Fibroblast of skin of right quadriceps (primary cell): Measurements from ENCODE around the gene LHFPL6.

Source experiments
- DNase-seq: peaks from one replicate; pipeline ENCODE4 v3.0.0-alpha.2; 2013

LHFPL6 gene

DNA sequence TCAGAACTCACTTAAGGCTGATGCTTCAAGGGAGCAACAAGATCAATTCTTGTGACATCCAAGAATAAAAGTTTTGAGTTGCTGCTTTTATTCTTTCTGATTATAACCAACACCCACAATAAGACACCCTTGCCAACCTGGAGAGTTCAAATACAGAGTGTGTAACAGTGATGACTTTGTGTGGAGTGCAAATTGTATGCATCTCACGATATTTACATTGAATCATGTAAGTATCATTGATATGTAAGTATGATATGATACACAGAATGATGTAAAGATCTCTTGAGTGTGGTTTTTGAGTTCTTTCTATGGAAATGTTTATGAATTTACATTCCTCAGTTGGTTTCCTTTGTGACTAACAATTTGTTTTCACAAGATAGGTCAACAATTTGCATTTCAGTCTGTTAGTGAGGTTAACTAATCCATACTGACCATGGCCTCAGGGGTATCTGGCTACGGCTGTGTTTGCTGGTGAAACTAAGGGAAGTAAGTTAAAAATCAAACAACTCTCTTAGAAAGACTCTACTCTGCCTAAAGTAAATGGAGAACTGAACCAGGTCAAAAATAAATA is 12.4 kb downstream of the LHFPL6 start:
- no peak for DNase-seq

DNA sequence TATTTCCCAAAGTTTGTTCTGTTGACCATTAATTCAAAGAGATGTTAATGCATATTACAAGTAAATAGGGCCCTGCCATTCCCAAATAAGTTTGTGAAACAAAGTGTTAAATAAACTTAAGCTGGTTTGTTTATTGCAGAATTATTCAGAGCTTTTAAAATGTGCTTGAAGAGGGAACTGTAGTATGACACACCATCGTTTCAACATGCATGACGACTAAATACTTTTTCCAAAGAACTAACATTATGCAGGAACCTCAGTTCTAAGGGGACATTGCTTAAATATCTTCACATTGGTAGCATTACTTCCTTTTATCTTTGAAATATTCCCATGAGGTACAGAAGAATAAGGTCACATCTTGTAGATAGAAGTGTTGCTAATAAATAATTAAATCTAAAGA is 14.6 kb downstream of the LHFPL6 start:
- no peak for DNase-seq

DNA sequence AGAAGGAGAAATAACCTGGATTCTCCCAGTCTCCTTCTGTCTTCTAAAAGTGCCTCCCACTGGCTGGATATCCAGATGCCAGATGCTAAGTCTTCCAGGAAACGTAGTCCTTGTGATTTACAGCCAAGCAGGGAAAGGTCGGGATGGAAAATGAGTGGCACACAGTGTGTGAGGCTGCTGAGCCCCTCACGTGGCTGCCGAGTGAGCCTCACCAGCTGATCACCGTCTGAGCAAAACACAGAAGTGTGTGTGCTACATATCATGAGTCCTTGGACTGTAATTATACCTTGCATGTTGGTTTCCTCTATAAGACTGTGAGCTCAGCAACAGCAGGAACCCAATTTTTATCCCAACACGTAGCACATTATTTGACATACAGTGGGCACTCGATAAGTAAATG is 15.1 kb downstream of the LHFPL6 start:
- no peak for DNase-seq

DNA sequence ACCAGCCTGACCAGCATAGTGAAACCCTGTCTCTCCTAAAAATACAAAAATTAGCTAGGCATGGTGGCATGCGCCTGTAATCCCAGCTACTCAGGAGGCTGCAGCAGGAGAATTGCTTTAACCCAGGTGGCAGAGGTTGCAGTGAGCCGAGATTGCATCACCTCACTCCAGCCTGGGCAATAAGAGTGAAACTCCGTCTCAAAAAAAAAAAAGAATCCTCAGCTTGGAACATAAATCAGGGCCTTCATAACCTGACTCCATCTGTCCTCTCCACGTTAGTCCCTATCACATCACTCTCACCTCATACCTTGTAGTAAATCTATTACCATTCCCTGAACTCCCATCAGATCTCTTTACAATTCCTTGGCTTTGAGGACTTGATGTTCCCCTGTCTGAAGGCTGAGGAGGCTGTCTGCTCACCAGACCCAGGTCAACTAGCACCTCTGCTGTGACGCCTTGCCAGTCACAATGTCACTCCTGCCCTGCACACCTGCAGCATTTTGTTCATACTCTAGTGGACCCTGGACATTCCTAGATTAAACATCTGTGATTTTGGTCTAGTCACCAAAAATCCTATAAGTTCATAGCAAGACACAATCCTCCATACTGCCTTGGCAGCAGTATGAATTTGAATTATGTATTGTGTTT is 15.9 kb downstream of the LHFPL6 start:
- DNase-seq, result no peak

DNA sequence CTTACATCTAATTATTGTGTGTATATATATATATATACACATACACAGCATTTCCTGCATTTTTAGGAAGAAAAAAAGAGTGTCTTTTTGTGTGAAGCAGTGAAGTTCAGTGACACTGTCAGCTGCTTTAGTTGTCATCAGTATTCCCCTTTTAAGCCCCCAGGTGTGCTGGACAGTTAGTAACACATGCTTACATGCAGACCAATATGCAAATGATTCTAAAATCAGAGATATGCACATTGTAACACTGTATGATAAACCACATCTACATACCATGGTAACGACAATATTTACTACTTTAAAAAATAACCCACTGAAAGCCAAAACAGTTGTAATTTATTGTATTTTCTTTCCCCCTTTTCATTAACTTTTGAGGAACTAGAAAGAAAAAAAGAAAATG is 16.8 kb downstream of the LHFPL6 start:
- no peak for DNase-seq

DNA sequence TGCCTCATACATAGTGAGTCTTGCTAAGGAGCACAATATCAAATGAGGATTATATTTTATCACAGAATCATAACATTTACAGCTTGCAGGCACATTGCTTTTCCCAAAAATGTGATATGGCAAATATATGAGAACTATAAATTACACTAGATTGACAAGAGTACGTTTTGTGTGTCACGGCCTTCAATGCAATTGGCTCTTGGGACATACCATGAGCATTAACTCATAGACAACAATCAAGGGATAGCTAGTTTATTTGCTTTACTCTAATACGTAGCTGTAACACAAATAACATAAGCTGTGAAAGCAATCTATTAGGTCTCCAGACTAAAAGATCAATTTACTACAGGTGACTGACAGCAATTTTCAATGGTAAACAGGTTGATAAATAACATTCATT is 17.8 kb downstream of the LHFPL6 start:
- no peak for DNase-seq

DNA sequence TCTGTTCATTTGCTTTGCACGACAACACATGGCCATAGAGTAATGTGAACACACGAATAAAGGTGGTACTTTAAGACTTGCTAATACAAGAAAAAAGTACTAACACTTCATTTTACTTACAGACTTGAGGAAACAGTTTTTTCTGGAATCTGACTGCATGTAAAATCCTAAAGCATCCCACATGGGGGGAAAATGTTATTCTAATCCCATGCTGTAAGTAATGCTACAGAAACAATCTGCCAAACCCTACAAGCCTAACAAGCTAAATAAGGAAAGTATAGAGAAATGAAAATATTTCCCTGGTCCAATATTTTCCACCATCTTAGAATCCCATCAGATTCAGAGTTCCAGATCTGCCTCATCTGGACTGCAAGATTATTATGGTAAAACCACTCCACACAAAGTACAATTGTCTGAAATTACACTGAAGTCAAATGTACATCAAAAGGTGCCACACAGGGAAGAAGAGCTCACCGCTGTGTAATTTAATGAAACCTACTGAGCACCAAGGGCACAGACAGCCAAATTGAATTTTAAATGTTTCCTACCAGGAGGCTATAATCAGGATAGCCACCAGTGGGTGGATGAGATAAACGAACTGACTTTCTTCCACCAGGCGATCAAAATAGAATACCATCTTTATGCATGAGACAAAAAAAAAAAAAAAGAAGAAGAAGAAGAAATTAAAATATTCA is 22.0 kb downstream of the LHFPL6 start:
- no peak for DNase-seq

DNA sequence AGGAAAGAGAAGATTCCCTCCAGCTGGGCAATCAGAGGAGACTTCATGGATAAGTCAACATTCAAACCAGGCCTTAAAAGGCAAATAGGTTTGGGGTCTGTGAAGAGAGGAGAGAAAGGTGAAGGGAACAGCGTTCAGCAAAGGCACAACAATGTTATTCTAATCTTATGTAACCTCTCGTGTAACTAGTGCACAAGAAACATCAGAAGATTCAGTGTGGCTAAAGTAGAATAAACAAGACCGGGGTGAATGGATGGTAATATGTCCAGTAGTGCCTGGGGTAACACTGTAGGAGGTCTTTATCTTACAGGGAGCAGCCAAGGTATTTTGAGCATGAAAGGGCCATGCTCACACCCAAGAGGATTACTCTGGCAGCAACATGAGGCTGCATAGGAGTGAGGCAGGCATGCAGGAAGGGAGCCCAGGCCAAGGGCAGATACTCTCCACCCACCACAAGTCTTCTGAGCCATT is 24.1 kb downstream of the LHFPL6 start:
- no peak for DNase-seq

DNA sequence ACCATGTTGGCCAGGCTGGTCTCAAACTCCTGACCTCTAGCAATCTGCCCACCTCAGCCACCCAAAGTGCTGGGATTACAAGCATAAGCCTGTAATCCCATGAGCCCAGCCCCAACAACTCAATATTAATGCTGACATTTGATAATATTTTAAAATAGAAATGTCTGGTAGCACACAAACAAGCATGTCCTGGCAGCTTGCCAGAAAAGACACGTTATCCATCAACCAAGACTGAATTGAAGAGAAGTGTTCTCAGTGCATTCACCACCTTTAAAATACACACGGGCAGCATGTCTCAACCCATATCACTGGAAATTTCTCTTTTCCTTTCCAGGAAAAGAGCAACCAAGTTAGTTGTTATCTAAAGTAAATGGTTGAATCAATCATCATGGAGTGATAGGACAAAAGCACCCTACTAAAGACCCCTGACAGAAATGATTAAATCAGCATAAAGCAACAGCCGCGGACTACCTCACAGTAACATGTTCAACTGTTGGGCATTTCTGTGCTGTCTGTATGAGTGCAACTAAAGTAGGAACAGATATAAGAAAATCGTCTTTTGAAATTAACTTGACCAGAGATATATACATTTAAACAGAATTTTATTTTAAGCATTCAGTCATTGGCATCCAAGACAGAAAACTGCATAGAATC is 25.0 kb downstream of the LHFPL6 start:
- DNase-seq, result no peak

DNA sequence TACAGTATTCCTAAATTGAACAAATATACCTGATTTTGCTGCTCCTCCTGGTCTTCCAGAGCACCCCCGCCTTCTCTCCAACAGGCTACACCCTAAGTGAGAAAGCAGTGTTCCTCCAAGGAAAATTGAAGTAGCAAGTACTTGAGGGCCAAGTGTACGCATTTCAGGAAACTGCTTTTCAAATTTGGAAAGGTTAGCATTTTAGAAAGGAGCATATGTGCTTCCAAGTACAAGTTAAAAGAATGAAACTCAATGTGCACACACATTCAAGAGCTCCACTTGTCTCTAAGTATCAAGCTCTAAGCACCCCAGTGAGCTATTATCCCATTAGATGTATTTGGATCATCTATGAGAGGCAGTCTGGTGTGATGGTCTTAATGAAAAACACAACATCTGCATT is 25.8 kb downstream of the LHFPL6 start:
- DNase-seq, result no peak

DNA sequence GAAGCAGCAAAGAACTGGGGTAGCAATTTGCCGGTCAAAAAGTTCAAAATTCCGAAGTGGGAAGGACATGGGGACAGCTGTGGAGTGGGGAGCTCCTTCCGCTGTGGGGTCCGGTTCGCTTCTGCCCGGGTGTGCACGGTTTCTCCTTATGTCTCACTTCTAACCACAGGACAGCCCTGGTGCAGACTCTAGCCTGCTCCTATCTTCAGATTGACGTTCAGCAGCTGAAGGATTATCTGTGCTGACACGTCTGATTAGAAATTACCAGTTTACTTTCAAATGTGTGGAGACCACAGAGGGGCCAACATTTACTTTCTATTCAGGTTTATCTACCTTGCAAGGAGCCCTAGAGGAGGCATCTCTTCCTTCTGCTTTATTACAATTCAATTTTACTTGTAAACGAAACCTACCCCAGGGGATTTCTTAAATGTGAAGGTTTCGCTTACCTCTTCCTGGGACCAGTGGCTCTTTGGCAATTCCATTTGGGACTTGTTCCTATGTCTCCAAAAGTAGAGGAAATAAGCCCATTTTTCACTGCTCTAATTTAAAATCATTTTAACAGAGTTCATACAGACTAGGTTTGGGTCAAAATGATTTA is 27.3 kb downstream of the LHFPL6 start:
- DNase-seq, result no peak

DNA sequence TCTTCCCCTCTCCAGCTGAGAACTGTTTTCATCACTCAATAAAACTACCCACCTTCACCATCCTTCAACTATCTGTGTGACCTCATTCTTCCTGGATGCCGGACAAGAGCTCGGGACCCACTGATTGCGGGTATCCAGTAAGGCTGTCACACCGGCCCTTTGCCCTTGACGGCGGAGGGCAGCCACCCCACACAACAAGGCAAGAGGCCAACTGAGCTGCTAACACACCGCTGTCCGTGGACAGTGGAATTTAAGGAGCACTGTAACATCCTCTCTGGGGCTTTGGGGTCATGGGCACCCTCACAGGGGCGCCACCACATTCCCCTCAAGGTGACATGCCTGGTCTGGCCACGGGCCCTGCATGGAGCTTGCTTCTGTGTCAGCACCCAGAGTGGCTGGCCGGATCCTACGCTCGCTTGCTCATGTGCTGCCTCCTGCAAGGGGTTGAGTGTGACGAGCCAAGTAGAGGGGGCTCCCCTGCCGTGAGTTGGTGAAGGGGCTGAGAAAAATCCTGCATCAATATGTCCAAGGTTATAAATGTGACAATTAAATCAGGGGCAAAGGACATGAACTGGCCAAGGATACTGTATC is 31.4 kb downstream of the LHFPL6 start:
- DNase-seq, result no peak

DNA sequence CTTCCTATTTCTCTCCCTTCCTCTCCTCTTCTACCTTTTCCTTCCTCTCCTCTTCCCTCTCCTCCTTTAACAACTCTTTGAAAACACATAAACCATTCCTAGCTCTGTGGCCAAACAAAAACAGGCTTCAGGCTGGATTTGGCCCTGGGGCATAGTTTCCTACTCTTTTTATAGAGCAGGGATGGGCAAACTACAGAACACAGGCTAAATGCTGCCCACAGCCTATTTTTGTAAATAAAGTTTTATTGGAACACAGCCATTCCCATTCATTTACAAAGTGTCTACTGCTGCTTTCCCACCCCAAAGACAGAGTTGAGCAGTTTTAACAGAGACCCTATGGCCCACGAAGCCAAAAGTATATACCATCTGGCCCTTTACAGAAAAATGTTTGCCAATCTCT is 35.4 kb downstream of the LHFPL6 start:
- DNase-seq, result no peak

DNA sequence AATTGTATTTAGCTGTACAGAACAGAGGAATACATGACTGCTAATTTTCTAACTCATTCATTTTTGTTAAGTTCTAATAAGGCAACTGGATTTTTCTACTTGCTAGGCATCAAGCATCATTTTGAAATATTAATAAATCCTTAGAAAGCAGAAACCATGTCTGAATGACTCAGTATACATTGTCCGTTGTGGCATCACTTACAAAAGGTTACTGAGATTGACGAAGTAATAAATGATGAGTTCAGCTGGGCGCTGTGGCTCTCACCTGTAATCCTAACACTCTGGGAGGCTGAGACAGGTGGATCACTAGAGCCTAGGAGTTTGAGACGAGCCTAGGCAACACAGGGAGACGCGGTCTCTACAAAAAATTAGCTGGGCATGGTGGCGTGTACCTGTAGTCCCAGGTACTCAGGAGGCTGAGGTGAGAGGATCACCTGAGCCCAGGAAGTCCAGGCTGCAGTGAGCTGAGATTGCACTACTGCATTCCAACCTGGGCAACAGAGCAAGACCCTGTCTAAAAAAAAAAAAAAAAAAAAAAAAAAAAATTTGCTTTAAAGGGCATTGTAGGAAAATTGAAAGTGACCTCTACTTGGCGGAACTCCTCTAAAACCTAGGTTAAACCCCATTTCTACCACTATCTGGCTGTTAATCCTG is 36.6 kb downstream of the LHFPL6 start:
- DNase-seq, result no peak

DNA sequence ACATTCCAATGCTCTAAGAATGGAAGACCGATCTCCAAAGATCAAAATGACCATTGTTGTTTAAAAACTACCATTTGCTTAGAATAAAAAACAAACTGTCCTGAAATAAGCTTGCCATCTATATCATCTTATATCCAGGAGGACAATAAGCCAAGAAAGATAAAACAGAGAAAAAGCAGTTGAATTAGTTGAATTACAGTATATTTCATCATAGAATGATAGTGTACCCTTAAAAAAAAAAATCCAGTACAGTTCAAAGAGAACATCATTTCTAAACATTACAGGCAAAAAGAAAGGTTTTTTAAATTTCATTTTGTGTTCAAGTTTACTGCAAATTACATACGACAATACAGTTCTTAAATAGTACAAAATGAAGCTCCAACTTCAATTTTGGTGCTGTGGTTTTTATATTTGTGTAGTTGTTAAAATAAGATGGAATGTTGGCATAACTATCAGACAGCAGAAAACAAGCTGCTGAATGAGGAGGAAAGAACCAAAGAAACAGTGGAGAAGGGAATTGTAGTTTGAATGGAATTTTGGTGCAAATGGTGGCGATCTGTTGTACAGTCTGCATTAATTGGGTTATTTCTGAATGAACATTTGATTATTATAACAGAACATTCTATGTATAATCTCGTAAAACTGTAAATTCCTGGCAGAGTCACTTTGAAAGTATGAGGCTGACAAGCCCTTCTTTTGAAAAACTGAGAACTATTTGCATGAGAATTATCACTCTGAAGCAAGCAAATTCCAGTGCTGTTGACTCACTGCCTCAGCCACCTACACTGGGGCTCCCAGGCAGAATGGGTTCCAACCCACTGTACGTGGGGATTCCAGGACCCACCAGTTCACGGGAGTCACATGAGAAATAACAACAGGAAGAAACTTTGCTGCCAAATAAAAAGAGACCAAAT is 37.7 kb downstream of the LHFPL6 start:
- peak; percentile 96 for DNase-seq

DNA sequence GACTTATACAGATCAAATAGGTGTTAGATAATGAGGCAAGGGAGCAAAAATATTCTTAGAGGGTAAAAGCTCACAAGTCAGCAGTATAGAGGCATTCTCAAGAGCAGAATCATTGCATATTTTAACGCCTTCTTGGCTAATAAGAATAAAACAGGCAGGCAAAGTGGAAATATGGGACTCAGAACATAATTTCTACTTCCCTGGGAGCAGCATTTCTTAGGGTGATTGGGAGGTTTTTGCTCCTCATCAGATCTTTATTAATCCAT is 39.6 kb downstream of the LHFPL6 start:
- DNase-seq, result peak; percentile 34

DNA sequence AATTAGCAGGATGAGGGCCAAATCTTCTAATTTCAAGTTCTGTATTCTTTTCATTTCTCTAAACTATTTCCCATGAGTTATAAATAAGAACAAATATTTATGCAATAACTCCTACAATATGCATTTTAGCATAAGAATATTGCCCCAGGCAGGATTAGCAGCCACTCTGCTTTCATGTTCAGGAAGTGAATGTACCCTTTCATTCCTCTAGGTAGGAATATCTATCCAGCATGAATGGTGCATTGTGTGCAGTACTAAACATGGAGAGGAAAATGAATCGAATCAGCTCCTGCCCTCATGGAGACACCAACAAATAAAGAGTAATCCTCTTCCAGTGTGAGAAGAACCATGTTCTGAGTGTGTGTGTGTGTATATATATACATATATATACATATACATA is 41.0 kb downstream of the LHFPL6 start:
- no peak for DNase-seq

DNA sequence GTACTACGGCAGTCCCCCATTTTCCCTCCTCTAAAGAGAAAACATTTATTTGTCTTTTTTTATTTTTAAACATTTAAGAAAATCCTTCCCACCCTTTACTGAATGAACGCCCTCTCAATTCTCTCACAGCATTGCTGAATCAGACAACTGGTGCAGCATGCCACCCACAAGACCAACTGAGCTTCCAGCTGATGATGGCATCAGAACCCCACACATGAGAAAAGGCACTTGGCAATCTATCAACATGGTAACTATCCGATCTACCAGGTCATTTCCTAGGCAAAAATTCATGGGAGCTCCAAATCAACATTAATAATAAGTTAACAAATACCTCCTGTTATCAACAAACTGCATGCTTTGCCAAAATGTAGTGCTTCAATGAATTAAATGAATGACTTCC is 43.1 kb downstream of the LHFPL6 start:
- DNase-seq, result no peak

DNA sequence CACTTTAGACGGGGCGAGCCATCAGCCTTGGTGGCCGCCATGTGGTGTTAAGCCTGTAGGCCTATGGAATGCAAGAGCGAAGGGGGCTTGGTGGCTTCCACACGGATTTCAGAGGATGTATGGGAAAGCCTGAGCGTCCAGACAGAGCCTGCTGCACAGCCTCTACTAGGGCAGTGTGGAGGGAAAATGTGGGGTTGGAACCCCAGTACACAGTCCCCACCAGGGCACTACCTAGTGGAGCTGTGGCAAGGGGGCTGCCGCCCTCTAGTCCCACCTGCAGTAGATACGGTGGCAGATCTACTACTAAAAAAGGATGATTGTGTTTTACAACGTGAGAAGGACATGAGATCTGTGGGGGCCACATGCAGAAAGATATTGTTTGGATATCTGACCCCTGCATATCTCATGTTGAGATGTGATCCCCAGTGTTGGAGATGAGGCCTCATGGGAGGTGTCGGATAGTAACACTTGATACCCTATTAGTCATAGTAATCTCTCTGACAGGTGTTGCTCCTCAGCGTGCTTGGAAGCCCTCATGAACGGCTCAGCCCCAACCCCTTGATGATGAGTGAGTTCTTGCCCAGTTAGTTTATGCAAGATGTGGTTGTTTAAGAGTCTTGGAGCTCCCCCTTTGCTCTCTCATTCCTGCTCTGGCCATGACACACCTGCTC is 45.6 kb downstream of the LHFPL6 start:
- DNase-seq, result no peak

DNA sequence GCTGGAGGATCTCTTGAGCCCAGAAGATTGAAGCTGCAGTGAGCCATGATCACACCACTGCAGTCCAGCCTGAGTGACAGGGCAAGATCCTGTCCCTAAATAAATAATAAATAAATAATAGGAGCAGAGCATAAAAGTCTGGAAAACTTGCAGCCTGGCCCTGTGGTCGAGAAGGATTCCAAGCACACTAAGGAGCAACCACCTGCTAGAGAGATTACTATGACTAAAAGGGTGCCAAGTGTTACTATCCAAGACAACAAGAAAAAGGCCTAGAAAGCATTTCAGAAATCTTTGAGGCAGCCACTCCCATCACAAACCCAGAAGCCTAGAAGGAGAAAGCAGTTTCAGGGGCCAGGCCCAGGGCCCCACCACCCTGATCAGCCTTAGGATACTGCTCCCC is 46.1 kb downstream of the LHFPL6 start:
- DNase-seq, result no peak

DNA sequence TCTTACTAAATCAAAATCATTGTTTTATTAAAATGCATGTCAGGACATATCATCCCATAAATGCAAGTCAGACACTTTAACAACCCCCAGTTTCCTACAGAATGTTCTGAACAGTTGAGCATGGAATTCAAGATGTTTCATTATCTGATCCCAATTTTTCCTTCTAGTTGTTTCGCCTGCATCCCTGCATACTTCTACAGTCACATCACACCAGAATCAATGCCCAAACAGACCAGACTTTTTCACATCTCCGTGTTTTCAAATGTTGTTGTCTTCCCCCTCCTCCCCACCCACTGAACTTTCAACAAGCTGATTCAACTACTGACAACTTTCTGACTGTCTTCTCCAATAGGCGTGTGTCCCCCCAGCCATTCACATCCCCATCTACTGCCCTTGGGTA is 48.6 kb downstream of the LHFPL6 start:
- no peak for DNase-seq
